Caco-2 (cell line): Measurements from ENCODE around the gene CCDC197. TPM values are rescaled to one million over a fixed set of nuclear protein-coding genes. Genes with fewer than 3 reads are reported as not detected.

Source experiments
- BruUV-seq: library from RNA; stranded (reverse); fragments of 400-500 nt; replicated peaks from 2 replicates; lab custom pipeline; 2021; lab: Mats Ljungman, UMichigan
- CTCF ChIA-PET: fragments of 300-600 bp; sonication (Branson Sonifier 250); formaldehyde crosslinking; loops from one replicate; lab custom pipeline; 2022; ENCODE audit warnings: antibody characterized with exemption; lab: Charles Lee
- POLR2A ChIA-PET: fragments of 300-600 bp; sonication (Branson Sonifier 250); formaldehyde crosslinking; loops from one replicate; lab custom pipeline; 2022; ENCODE audit warnings: antibody characterized with exemption; lab: Charles Lee
- DNase-seq, 2 experiments: peaks; one replicate each; pipeline versions ENCODE4 v3.0.0 to v3.0.0-alpha.2; 2020 to 2022
- H3K27me3 ChIP-seq: replicated peaks from 2 replicates; pipeline ENCODE4 v1.6.0; 2011; ENCODE audit warnings: low read length; ENCODE audit not compliant: control insufficient read depth, insufficient read depth
- H3K36me3 ChIP-seq: 2 replicates; pipeline ENCODE4 v1.5.1; 2011; ENCODE audit warnings: low read length; ENCODE audit not compliant: control insufficient read depth, insufficient read depth
- H3K4me1 ChIP-seq: fragments of 250-450 bp; sonication (Bioruptor Pico); 2 replicates; pipeline ENCODE4 v1.5.1; 2020; ENCODE audit warnings: mild to moderate bottlenecking
- H3K4me3 ChIP-seq: 2 replicates; pipeline ENCODE4 v1.5.1; 2011; ENCODE audit warnings: low read depth, mild to moderate bottlenecking, control low read depth, low read length
- H3K9me3 ChIP-seq: fragments of 250-450 bp; sonication (Bioruptor Pico); 2 replicates; pipeline ENCODE4 v1.5.1; 2020; ENCODE audit warnings: mild to moderate bottlenecking, moderate library complexity
- H3K27ac Mint-ChIP-seq: one replicate; pipeline ENCODE4 v1.8.0; 2022; ENCODE audit warnings: mixed read lengths; ENCODE audit not compliant: unreplicated experiment
- H3K27me3 Mint-ChIP-seq: one replicate; pipeline ENCODE4 v1.8.0; 2022; ENCODE audit warnings: mixed read lengths; ENCODE audit not compliant: insufficient read depth, unreplicated experiment
- H3K36me3 Mint-ChIP-seq: one replicate; pipeline ENCODE4 v1.8.0; 2022; ENCODE audit warnings: mild to moderate bottlenecking, mixed read lengths; ENCODE audit not compliant: insufficient read depth, unreplicated experiment
- H3K4me1 Mint-ChIP-seq: one replicate; pipeline ENCODE4 v1.8.0; 2022; ENCODE audit warnings: low read depth, mixed read lengths; ENCODE audit not compliant: unreplicated experiment
- H3K4me3 Mint-ChIP-seq: one replicate; pipeline ENCODE4 v1.8.0; 2022; ENCODE audit warnings: mild to moderate bottlenecking, moderate library complexity, mixed read lengths; ENCODE audit not compliant: unreplicated experiment
- H3K9me3 Mint-ChIP-seq: one replicate; pipeline ENCODE4 v1.8.0; 2022; ENCODE audit warnings: mixed read lengths; ENCODE audit not compliant: unreplicated experiment
- CTCF ChIP-seq, 2 experiments: fragments of 200-600 bp in 1 of 2; IDR thresholded peaks; 1 replicate in 1 of 2; 2 replicates in 1 of 2; pipeline versions ENCODE4 v1.5.1 to v1.8.0; 2011 to 2022; ENCODE audit warnings: antibody characterized with exemption in 1 of 2, control low read depth in 1 of 2, inconsistent platforms in 1 of 2, low read depth in 1 of 2, low read length in 1 of 2, mild to moderate bottlenecking in 1 of 2, moderate library complexity in 1 of 2; ENCODE audit not compliant: insufficient read depth in 1 of 2, severe bottlenecking in 1 of 2, unreplicated experiment in 1 of 2
- intact Hi-C: fragments of 100-400 bp; cut with micrococcal nuclease; formaldehyde crosslinking; loops from one replicate; pipeline ENCODE4 v1.10.0; 2022; ENCODE audit not compliant: unreplicated experiment
- total RNA-seq: library from RNA; stranded (reverse); gene quantifications from 2 replicates; pipeline ENCODE4 v1.2.3, GENCODE V29; 2022

The CCDC197 gene
- total RNA-seq, 1 experiment from 2014 or later, result not detected

GRCh38 chr14:93953739-93954515 is 43.2 kb upstream of the CCDC197 start:
- H3K27me3 Mint-ChIP-seq, result no peaks in the 10 kb centered on the region
- intact Hi-C loops, result no loop called here
- Histone ChIP-seq H3K27me3 (no peaks in the 10 kb centered on the region), H3K9me3 (no peaks in the 10 kb centered on the region), H3K4me3 (no peak overlapping the region), H3K36me3 (no peaks in the 10 kb centered on the region), H3K4me1 (peaks cover 19% of the 10 kb centered on the region)
- TF ChIP-seq CTCF (IDR thresholded peaks at IDR 0.05; ENCODE audit: insufficient read depth in 1 of 2, low read depth in 1 of 2, low read length in 1 of 2, severe bottlenecking in 1 of 2, unreplicated experiment in 1 of 2), result no peak
- peaks cover 2% of the 10 kb centered on the region for H3K4me1 Mint-ChIP-seq
- BruUV-seq, result no TSS peak
- no peak overlapping the region for H3K4me3 Mint-ChIP-seq
- DNase-seq, result no peak
- H3K9me3 Mint-ChIP-seq, result no peaks in the 10 kb centered on the region
- H3K27ac Mint-ChIP-seq, result no peak overlapping the region
- no peaks in the 10 kb centered on the region for H3K36me3 Mint-ChIP-seq
- POLR2A ChIA-PET, result no interaction called here
- CTCF ChIA-PET, result interaction anchor here (1.0 kb wide), 1 partner anchor 19 kb away, joined by 3 read pairs; no protein-coding TSS in a partner anchor

- Mint-ChIP-seq H3K4me3 (no peak overlapping the region), H3K27ac (no peak overlapping the region), H3K4me1 (peaks cover 8% of the 10 kb centered on the region), H3K9me3 (no peaks in the 10 kb centered on the region), H3K27me3 (no peaks in the 10 kb centered on the region), H3K36me3 (no peaks in the 10 kb centered on the region)
- intact Hi-C loops, result no loop called here
- TF ChIP-seq CTCF (IDR thresholded peaks at IDR 0.05; ENCODE audit: insufficient read depth in 1 of 2, low read depth in 1 of 2, low read length in 1 of 2, severe bottlenecking in 1 of 2, unreplicated experiment in 1 of 2), result no peak
- no peaks in the 10 kb centered on the region for H3K27me3 ChIP-seq
- no peaks in the 10 kb centered on the region for H3K36me3 ChIP-seq
- POLR2A ChIA-PET, result no interaction called here
- H3K4me1 ChIP-seq, result peaks cover 23% of the 10 kb centered on the region
- no peak overlapping the region for H3K4me3 ChIP-seq
- DNase-seq, result no peak
- no TSS peak for BruUV-seq
- CTCF ChIA-PET, result no interaction called here
- no peaks in the 10 kb centered on the region for H3K9me3 ChIP-seq
These were observed 42.6 kb upstream of the CCDC197 start for GRCh38 chr14:93954516-93954830.

DNA sequence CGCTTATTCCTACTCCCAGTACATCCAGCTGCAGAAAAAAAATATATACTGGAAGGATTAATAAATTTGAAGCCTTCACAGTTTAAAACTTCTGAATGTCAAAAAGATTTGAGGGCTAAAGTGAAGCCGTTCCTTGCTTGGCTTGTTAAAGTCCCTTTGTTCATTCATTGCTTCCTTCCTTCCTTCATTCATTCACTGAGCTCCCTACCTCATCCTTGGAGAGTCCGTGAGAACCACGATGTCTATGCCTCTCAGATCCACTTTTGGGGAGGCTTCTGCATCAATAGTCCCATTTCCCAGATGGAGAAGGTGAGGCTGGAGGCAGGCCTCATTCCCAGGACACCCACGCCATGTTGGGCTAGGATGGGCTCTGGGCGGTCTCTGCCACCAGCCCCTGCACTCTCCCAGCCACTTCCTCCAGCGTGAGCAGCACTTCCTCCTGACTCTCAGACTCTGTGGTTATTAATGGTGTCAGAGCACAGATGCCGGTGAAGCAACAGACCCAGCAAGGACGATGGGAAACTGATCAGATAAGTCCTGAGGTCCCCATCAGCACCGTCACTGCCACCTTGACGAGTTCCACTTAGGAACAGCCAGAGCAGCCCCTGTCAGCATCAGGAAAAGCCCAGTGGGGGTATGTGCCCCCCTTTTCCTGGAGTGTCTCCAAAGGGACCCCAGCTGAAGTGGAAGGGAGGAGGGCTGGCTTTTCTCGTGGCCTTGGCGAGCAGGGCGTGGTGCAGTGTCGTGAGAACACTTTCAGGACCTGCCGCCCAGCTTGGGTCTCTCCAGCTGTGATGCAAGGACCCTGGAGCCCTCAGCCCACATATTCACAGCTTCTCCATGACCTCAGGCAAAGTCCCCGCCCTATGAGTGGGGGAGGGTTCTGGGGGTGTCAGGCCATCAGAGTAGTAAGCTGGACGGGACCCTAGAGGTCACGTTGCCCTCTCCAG is 41.9 kb upstream of the CCDC197 start:
- no peaks in the 10 kb centered on the region for H3K27me3 ChIP-seq
- H3K4me1 ChIP-seq, result peaks cover 30% of the 10 kb centered on the region
- H3K4me3 ChIP-seq, result no peak overlapping the region
- Mint-ChIP-seq H3K4me3 (no peak overlapping the region), H3K9me3 (no peaks in the 10 kb centered on the region), H3K36me3 (no peaks in the 10 kb centered on the region), H3K27me3 (no peaks in the 10 kb centered on the region), H3K4me1 (peaks cover 14% of the 10 kb centered on the region), H3K27ac (peak overlapping the region; percentile 50)
- no peaks in the 10 kb centered on the region for H3K9me3 ChIP-seq
- intact Hi-C loops, result loop anchor here (5.0 kb wide), 1 partner anchor 47 kb away; no protein-coding TSS in a partner anchor
- no peak for TF ChIP-seq CTCF (IDR thresholded peaks at IDR 0.05; ENCODE audit: insufficient read depth in 1 of 2, low read depth in 1 of 2, low read length in 1 of 2, severe bottlenecking in 1 of 2, unreplicated experiment in 1 of 2)
- DNase-seq, result no peak
- no peaks in the 10 kb centered on the region for H3K36me3 ChIP-seq
- BruUV-seq, result no TSS peak
- POLR2A ChIA-PET, result no interaction called here
- CTCF ChIA-PET, result no interaction called here
